HG02763 (cell line): ENCODE measurements around the gene DNAH2.

Experiments
- ATAC-seq: cut with Tn5 transposase; IDR thresholded peaks from one replicate; pipeline ENCODE4 v1.9.1; 2021; ENCODE audit warnings: mild to moderate bottlenecking, moderate library complexity; ENCODE audit not compliant: unreplicated experiment

DNAH2 gene

GRCh38 chr17:7838090-7839075 is 120.8 kb downstream of the DNAH2 start:
- ATAC-seq = no peak

DNA sequence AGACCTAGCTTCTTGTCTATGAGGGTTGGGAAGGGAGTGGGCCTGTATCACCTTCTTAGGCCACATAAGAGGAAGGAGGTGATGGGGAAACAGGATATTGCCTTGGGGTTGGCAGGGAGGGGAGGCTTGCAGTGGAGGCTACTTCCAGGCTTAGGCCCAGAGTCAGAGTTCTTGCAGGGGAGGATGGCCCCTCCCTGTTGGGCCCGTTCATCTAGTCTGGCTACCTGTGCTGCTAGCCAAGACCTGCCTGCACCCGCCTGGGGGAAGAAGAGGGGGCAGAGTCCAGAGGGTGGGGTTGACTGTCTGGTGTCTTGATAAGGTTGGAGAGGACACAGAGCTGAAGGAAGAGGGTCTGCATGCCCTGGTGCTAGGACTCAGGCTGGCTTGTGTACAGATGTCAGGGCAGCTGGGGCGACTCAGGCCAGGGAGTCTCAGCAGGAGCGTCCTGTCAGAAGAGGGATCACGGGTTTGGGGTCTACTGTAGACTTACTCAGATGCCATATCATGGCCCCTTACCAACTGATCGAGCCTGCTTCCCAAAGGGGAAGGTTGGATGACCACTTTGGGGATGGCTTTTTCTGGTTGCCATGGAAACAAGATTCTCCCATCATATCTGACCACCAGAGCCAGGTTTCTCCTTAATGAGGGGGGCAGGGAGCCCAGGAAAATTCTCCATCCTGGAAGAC is 121.8 kb downstream of the DNAH2 start:
- no peak for ATAC-seq

- ATAC-seq = no peak
These were observed 122.3 kb downstream of the DNAH2 start for GRCh38 chr17:7839876-7840261.

DNA sequence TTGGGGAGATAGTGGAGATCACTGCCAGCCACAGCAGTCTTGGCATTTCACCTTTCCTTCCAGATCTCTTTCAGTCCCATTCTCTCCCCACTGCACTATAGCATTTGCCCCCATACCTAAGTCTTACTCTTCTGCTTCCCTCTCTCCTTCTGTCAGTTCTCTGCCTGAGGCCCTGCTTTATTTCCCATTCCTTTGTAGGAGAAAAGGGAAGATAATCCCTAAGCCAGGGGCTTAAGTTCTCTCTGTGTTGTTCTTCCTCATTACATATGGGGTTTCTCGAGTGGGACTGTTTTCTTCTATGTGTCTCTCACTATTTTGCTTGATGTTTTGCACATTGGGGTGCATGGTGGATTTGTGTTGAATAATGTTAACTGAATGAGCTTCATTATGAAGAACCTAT is 122.9 kb downstream of the DNAH2 start:
- ATAC-seq = no peak

DNA sequence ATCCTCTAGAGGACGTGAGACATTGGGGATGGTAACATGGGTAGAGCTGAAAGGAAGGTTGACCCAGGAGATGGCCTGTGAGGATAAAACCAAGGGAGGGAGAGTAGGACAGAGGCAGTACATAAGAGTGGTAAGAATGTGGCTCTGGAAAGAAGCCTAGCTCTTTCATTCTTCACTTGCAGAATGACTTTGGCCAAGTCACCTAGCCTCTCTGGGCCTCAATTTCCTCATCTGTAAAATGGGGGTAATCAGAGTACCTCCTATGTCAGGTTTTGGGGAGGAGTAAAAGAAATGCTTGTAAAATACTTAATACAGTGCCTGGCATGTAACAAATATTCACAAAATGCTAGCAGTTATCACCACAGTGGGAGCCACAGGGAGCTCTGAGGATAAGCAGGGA is 123.3 kb downstream of the DNAH2 start:
- no peak for ATAC-seq

DNA sequence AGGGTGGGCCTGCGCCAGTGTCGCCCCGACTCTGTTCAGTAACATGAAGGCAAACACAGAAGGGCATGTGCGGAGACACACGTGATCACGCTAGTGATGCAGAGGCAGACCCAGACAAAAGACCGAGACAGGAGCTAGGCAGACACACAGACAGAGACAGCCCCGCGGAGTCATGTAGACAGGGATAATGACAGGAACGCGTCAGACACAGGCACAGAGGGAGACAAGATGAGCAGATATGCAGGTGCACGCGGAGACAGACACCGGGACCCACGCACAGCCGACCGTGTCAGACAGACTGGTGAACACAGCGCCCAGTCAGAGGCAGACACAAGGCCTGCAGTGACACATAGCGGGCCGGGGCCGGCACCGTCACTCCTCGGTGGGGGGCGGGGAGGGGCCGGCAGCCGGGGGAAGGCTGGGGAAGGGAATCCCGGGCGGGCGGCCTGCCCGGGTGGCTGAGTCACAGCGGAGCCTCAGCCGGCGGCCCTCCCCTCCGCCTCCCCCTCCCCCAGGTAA is 123.9 kb downstream of the DNAH2 start:
- ATAC-seq = peak; percentile 3

DNA sequence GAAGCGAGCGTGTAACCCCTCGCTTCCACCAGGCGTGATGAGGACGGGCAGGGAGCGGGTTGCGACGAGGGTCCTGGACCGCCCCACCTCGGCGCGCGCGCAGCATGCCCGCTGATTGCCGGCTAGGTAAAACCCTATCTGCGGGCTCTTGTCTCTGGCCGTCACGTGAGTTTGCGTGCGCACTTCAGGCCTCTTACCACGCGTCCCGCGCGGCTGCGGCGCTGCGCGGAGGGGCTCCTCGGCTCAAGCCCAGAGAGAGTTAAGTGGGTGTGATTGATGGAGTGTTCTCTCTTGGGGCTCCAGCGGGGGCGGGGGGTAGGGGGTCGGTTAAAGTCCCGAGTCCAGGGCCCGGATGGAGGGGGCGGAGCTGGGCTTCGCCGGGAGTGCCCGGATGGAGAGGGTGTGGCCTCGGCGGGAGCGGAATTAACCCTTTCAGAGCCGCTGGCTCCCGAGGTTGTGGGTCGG is 124.4 kb downstream of the DNAH2 start:
- ATAC-seq = peak; percentile 27

- ATAC-seq = peak; percentile 29
These were observed 125.1 kb downstream of the DNAH2 start for GRCh38 chr17:7842380-7843256.

DNA sequence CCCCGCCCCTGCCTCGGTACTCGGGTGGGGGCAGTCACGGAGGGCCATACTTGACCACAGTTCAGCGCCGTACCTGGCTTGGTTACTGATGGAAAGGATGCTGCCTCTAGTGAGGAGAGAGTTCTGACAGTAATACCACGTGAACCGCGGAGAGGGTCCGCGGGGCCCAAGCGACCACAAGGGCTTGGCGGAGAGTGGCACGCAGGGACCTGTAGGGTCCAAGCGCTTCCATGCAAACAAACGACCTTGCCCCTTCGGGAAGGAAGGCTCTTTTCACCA is 125.7 kb downstream of the DNAH2 start:
- ATAC-seq = peak; percentile 1

GRCh38 chr17:7843536-7844291 is 126.2 kb downstream of the DNAH2 start:
- ATAC-seq = peak; percentile 31

DNA sequence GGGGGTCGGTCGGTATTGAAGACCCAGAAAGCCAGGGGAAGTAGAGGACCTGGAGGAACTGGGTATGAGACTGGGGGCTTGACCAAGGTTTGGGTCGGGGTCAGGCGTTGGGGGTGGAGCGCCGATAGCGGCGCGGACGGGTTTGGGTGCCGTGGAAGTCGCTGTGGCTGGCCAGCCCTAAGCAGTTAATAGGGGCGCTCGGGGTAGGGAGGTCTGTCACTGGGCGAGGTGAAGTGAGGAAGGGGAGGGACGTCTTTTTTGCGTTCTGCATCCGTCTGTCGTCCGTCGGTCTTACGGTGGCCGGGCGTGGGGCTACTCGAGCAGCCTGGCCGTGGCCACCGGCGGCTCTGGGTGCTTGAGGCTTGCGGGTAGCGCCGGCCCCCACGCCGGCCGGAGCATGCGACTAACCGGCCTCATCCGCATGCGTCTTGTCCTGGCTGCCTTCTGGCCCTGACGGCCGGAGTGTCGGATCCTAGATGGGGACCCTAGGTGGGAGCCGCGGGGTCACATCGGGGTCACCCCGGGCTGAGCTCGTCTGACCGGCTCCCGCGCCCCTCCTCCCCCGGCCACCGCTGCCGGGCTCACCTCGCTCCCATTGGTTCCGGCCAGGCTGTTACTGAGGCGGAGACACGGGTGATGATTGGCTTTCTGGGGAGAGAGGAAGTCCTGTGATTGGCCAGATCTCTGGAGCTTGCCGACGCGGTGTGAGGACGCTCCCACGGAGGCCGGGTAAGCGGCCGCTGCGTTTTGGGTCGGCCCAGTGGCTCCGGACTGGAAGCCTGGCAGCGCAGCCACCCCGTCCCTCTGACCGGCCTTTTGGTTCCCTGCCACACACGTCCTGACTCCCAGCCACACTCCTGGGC is 127.0 kb downstream of the DNAH2 start:
- peak; percentile 39 for ATAC-seq

DNA sequence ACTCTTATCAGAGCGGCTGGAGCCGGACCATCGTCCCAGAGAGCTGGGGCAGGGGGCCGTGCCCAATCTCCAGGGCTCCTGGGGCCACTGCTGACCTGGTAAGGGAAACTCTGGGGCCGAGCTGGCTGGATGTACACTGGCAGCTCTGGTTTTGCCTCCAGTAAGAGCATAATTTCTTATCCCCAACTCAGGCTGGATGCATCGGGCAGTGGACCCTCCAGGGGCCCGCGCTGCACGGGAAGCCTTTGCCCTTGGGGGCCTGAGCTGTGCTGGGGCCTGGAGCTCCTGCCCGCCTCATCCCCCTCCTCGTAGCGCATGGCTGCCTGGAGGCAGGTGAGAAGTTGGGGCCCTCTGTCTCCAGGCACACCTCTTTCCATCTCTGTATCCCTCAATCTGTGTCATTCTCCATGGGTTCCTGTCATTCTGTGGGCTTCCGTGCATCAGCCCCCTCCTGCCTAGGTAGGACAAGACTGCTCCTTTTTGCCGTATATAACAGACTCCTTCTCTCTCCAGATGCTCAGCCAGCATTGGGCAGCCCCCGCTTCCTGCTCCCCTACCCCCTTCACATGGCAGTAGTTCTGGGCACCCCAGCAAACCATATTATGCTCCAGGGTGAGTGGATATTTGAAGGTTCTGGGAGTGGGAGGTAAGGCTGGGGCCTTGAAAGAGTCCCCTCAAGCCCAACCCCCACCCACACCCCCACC is 128.0 kb downstream of the DNAH2 start:
- ATAC-seq = no peak

DNA sequence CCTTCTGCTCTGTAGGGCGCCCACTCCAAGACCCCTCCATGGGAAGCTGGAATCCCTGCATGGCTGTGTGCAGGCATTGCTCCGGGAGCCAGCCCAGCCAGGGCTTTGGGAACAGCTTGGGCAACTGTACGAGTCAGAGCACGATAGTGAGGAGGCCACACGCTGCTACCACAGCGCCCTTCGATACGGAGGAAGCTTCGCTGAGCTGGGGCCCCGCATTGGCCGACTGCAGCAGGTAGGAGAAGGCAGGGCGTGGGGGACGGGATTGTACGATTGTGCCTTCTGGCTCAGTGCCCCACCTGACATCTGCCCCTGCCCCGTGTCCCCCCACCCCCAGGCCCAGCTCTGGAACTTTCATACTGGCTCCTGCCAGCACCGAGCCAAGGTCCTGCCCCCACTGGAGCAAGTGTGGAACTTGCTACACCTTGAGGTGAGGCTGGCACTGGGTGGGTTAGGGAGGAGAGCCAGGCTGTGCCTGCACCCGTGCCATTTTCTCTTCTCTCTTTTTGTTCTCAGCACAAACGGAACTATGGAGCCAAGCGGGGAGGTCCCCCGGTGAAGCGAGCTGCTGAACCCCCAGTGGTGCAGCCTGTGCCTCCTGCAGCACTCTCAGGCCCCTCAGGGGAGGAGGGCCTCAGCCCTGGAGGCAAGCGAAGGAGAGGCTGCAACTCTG is 128.7 kb downstream of the DNAH2 start:
- ATAC-seq = no peak

- ATAC-seq = no peak
These were observed 129.5 kb downstream of the DNAH2 start for GRCh38 chr17:7846765-7847661.

GRCh38 chr17:7848131-7848579 is 130.6 kb downstream of the DNAH2 start:
- no peak for ATAC-seq

DNA sequence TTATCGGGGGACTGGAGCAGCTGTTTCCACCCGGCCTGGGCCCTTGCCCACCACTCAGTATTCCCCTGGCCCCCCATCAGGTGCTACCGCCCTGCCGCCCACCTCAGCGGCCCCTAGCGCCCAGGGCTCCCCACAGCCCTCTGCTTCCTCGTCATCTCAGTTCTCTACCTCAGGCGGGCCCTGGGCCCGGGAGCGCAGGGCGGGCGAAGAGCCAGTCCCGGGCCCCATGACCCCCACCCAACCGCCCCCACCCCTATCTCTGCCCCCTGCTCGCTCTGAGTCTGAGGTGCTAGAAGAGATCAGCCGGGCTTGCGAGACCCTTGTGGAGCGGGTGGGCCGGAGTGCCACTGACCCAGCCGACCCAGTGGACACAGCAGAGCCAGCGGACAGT is 131.2 kb downstream of the DNAH2 start:
- no peak for ATAC-seq

DNA sequence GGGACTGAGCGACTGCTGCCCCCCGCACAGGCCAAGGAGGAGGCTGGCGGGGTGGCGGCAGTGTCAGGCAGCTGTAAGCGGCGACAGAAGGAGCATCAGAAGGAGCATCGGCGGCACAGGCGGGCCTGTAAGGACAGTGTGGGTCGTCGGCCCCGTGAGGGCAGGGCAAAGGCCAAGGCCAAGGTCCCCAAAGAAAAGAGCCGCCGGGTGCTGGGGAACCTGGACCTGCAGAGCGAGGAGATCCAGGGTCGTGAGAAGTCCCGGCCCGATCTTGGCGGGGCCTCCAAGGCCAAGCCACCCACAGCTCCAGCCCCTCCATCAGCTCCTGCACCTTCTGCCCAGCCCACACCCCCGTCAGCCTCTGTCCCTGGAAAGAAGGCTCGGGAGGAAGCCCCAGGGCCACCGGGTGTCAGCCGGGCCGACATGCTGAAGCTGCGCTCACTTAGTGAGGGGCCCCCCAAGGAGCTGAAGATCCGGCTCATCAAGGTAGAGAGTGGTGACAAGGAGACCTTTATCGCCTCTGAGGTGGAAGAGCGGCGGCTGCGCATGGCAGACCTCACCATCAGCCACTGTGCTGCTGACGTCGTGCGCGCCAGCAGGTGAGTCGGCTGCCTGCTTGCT is 131.7 kb downstream of the DNAH2 start:
- no peak for ATAC-seq
